HG02943 (cell line): Measurements from ENCODE around the gene SON.
"Not testable (repeated sequence)": the region's sequence is repeated elsewhere in the genome, so short reads cannot be mapped to it uniquely, and the experiment has no call there.

Experiments
- ATAC-seq: cut with Tn5 transposase; IDR thresholded peaks from one replicate; pipeline ENCODE4 v1.9.1; 2021; ENCODE audit warnings: mild to moderate bottlenecking, low read depth, moderate library complexity; ENCODE audit not compliant: unreplicated experiment

Gene SON

GRCh38 chr21:33566514-33566913 is 23.7 kb downstream of the SON start:
- ATAC-seq, result no peak

GRCh38 chr21:33567914-33568313 is 25.1 kb downstream of the SON start:
- ATAC-seq, result no peak

GRCh38 chr21:33568448-33568847 is 25.6 kb downstream of the SON start:
- ATAC-seq, result no peak

- no peak for ATAC-seq
These were observed 27.2 kb downstream of the SON start for GRCh38 chr21:33569991-33570390.

- no peak for ATAC-seq
These were observed 29.5 kb downstream of the SON start for GRCh38 chr21:33572350-33572749.

GRCh38 chr21:33576741-33577141 is 33.9 kb downstream of the SON start:
- not testable (repeated sequence) for ATAC-seq

- ATAC-seq, result no peak
These were observed 35.4 kb downstream of the SON start for GRCh38 chr21:33578214-33578613.

- no peak for ATAC-seq
These were observed 36.2 kb downstream of the SON start for GRCh38 chr21:33578959-33579542.

- ATAC-seq, result no peak
These were observed 41.6 kb downstream of the SON start for GRCh38 chr21:33584455-33584854.

GRCh38 chr21:33586927-33587326 is 44.1 kb downstream of the SON start:
- ATAC-seq, result no peak

- ATAC-seq, result peak; percentile 38
These were observed 45.1 kb downstream of the SON start for GRCh38 chr21:33587792-33588484.

- ATAC-seq, result peak; percentile 83
These were observed 45.9 kb downstream of the SON start, which contains the start of gene DONSON for GRCh38 chr21:33588485-33589335. Gene DONSON, minus strand, starts transcription at chr21:33588684. Its CDS starts 43 bp downstream, at chr21:33588641.

GRCh38 chr21:33598051-33598450 is 55.2 kb downstream of the SON start:
- ATAC-seq, result no peak

- ATAC-seq, result no peak
These were observed 65.7 kb downstream of the SON start for GRCh38 chr21:33608559-33608958.

GRCh38 chr21:33611006-33611744 is 68.3 kb downstream of the SON start:
- ATAC-seq, result no peak

GRCh38 chr21:33617565-33617964 is 74.7 kb downstream of the SON start:
- ATAC-seq, result not testable (repeated sequence)

- ATAC-seq, result no peak
These were observed 75.6 kb downstream of the SON start for GRCh38 chr21:33618407-33618806.

GRCh38 chr21:33619726-33620125 is 76.9 kb downstream of the SON start:
- ATAC-seq, result no peak

GRCh38 chr21:33622253-33622652 is 79.4 kb downstream of the SON start:
- no peak for ATAC-seq

- not testable (repeated sequence) for ATAC-seq
These were observed 83.3 kb downstream of the SON start for GRCh38 chr21:33626151-33626550.
